ENCODE results near the gene LAMB4.

GRCh38 chr7:108008240-108008639 lies 121.9 kb downstream of the LAMB4 start:
- TF ChIP-seq, protein P1, sequence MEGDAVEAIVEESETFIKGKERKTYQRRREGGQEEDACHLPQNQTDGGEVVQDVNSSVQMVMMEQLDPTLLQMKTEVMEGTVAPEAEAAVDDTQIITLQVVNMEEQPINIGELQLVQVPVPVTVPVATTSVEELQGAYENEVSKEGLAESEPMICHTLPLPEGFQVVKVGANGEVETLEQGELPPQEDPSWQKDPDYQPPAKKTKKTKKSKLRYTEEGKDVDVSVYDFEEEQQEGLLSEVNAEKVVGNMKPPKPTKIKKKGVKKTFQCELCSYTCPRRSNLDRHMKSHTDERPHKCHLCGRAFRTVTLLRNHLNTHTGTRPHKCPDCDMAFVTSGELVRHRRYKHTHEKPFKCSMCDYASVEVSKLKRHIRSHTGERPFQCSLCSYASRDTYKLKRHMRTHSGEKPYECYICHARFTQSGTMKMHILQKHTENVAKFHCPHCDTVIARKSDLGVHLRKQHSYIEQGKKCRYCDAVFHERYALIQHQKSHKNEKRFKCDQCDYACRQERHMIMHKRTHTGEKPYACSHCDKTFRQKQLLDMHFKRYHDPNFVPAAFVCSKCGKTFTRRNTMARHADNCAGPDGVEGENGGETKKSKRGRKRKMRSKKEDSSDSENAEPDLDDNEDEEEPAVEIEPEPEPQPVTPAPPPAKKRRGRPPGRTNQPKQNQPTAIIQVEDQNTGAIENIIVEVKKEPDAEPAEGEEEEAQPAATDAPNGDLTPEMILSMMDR (IDR thresholded peaks at IDR 0.05; ENCODE audit: insufficient read depth, low read length), result no peak
- TF ChIP-seq POLR2AphosphoS5 (IDR thresholded peaks at IDR 0.05; ENCODE audit: low read depth) (no peak), GABPA (IDR thresholded peaks at IDR 0.05; ENCODE audit: low read depth) (no peak)
- TF ChIP-seq, protein P2, sequence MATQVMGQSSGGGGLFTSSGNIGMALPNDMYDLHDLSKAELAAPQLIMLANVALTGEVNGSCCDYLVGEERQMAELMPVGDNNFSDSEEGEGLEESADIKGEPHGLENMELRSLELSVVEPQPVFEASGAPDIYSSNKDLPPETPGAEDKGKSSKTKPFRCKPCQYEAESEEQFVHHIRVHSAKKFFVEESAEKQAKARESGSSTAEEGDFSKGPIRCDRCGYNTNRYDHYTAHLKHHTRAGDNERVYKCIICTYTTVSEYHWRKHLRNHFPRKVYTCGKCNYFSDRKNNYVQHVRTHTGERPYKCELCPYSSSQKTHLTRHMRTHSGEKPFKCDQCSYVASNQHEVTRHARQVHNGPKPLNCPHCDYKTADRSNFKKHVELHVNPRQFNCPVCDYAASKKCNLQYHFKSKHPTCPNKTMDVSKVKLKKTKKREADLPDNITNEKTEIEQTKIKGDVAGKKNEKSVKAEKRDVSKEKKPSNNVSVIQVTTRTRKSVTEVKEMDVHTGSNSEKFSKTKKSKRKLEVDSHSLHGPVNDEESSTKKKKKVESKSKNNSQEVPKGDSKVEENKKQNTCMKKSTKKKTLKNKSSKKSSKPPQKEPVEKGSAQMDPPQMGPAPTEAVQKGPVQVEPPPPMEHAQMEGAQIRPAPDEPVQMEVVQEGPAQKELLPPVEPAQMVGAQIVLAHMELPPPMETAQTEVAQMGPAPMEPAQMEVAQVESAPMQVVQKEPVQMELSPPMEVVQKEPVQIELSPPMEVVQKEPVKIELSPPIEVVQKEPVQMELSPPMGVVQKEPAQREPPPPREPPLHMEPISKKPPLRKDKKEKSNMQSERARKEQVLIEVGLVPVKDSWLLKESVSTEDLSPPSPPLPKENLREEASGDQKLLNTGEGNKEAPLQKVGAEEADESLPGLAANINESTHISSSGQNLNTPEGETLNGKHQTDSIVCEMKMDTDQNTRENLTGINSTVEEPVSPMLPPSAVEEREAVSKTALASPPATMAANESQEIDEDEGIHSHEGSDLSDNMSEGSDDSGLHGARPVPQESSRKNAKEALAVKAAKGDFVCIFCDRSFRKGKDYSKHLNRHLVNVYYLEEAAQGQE (IDR thresholded peaks at IDR 0.05; ENCODE audit: insufficient replicate concordance, low read depth), result no peak
